ENCODE measurements around the gene RING1.

RING1 gene

GRCh38 chr6:33208091-33208967 lies at the start of gene RING1:
Gene RING1, plus strand, starts transcription at chr6:33208500. Its CDS starts 323 bp downstream, at chr6:33208823.
- peak; percentile 67 to 68 for DNase-seq (ENCODE audit: extremely low read depth in 1 of 2, low read depth in 1 of 2)

GRCh38 chr6:33160096-33160495 lies 48.2 kb upstream of the RING1 start:
- DNase-seq (ENCODE audit: extremely low read depth in 1 of 2, low read depth in 1 of 2): no peak

- DNase-seq (ENCODE audit: extremely low read depth in 1 of 2, low read depth in 1 of 2): no peak
Observed at GRCh38 chr6:33160728-33161344, 47.5 kb upstream of the RING1 start.

- peak; percentile 52 to 62 for DNase-seq (ENCODE audit: extremely low read depth in 1 of 2, low read depth in 1 of 2)
Observed at GRCh38 chr6:33161354-33162331, 46.7 kb upstream of the RING1 start.

GRCh38 chr6:33163540-33163939 lies 44.8 kb upstream of the RING1 start:
- DNase-seq (ENCODE audit: extremely low read depth in 1 of 2, low read depth in 1 of 2): no peak

GRCh38 chr6:33164176-33164575 lies 44.1 kb upstream of the RING1 start:
- no peak for DNase-seq (ENCODE audit: extremely low read depth in 1 of 2, low read depth in 1 of 2)

GRCh38 chr6:33164665-33165373 lies 43.5 kb upstream of the RING1 start:
- DNase-seq (ENCODE audit: extremely low read depth in 1 of 2, low read depth in 1 of 2): no peak

- DNase-seq (ENCODE audit: extremely low read depth in 1 of 2, low read depth in 1 of 2): no peak
Observed at GRCh38 chr6:33165581-33166258, 42.6 kb upstream of the RING1 start.

GRCh38 chr6:33166363-33166762 lies 41.9 kb upstream of the RING1 start:
- DNase-seq (ENCODE audit: extremely low read depth in 1 of 2, low read depth in 1 of 2): no peak

- no peak for DNase-seq (ENCODE audit: extremely low read depth in 1 of 2, low read depth in 1 of 2)
Observed at GRCh38 chr6:33166811-33167210, 41.5 kb upstream of the RING1 start.

GRCh38 chr6:33167374-33168283 lies 40.7 kb upstream of the RING1 start:
- no peak for DNase-seq (ENCODE audit: extremely low read depth in 1 of 2, low read depth in 1 of 2)

- DNase-seq (ENCODE audit: extremely low read depth in 1 of 2, low read depth in 1 of 2): no peak
Observed at GRCh38 chr6:33168284-33168601, 40.1 kb upstream of the RING1 start.

- no peak for DNase-seq (ENCODE audit: extremely low read depth in 1 of 2, low read depth in 1 of 2)
Observed at GRCh38 chr6:33168639-33169038, 39.7 kb upstream of the RING1 start.

GRCh38 chr6:33169291-33170175 lies 38.8 kb upstream of the RING1 start:
- no peak for DNase-seq (ENCODE audit: extremely low read depth in 1 of 2, low read depth in 1 of 2)

- no peak for DNase-seq (ENCODE audit: extremely low read depth in 1 of 2, low read depth in 1 of 2)
Observed at GRCh38 chr6:33170176-33171015, 37.9 kb upstream of the RING1 start.

- no peak for DNase-seq (ENCODE audit: extremely low read depth in 1 of 2, low read depth in 1 of 2)
Observed at GRCh38 chr6:33171016-33171879, 37.1 kb upstream of the RING1 start.

Data from stimulated activated CD8-positive, alpha-beta memory T cell treated with anti-CD3 and anti-CD28 coated beads, Interleukin-7, amount 100 ng/mL, for 48 hours (primary cell).